Esophagus squamous epithelium (tissue), 5 donors: Measurements from ENCODE around the gene MSI1. TPM values are rescaled to one million over a fixed set of nuclear protein-coding genes. Genes with fewer than 3 reads are reported as not detected.

Experiments
- DNase-seq: peaks from one replicate; lab custom pipeline; 2025; lab: John Stamatoyannopoulos, UW
- H3K27ac ChIP-seq, 4 donors: fragments of 200-600 bp; sonication (generic); one replicate each; pipeline ENCODE4 v1.5.1; 2016 to 2019; ENCODE audit warnings: mild to moderate bottlenecking in 1 of 4
- H3K27me3 ChIP-seq, 4 donors: fragments of 200-600 bp; sonication (generic); 1 replicate in 3 of 4; 2 replicates in 1 of 4; pipeline versions ENCODE4 v1.5.1 to v1.6.0; 2017 to 2021; ENCODE audit warnings: antibody characterized with exemption in 1 of 4
- H3K36me3 ChIP-seq, 3 donors: fragments of 200-600 bp; sonication (generic); one replicate each; pipeline ENCODE4 v1.5.1; 2016 to 2019
- H3K4me1 ChIP-seq, 3 donors: fragments of 200-600 bp; sonication (generic); one replicate each; pipeline ENCODE4 v1.5.1; 2017 to 2019
- H3K4me3 ChIP-seq, 4 donors: fragments of 200-600 bp; sonication (generic); 1 replicate in 3 of 4; 2 replicates in 1 of 4; pipeline ENCODE4 v1.5.1; 2016 to 2019; ENCODE audit warnings: mild to moderate bottlenecking in 2 of 4, moderate library complexity in 1 of 4
- H3K9me3 ChIP-seq, 3 donors: fragments of 200-600 bp; sonication (generic); one replicate each; pipeline ENCODE4 v1.5.1; 2016 to 2019
- CTCF ChIP-seq, 6 experiments: fragments of 450-650 bp in 4 of 6; fragments of 200-600 bp in 2 of 6; sonication (generic) in 2 of 6; IDR thresholded peaks; one replicate each; pipeline ENCODE4 v1.5.1; 2016 to 2019; ENCODE audit warnings: antibody characterized with exemption in 6 of 6, mild to moderate bottlenecking in 4 of 6, moderate library complexity in 4 of 6
- POLR2A ChIP-seq, 4 donors: fragments of 450-650 bp; IDR thresholded peaks; one replicate each; pipeline ENCODE4 v1.6.1; 2017; ENCODE audit warnings: antibody characterized with exemption in 4 of 4, mild to moderate bottlenecking in 4 of 4, moderate library complexity in 3 of 4
- WGBS, 2 donors: methylation state at CpG; one replicate each; pipeline ENCODE4 v1.1.5; 2018; 5-methylcytosine and 5-hydroxymethylcytosine counted together
- intact Hi-C: fragments of 100-400 bp; cut with DNase I; formaldehyde crosslinking; loops from one replicate; pipeline ENCODE4 v1.15.0; 2022
- total RNA-seq, 4 donors: library from RNA; depleted of rRNA; stranded (reverse); fragments of >200 nt; gene quantifications; one replicate each; pipeline ENCODE4 v1.1.0, GENCODE V29; 2016
- donor health status: DM: yes; HTN: yes; CAD: no.

Gene MSI1
- total RNA-seq, 4 donors from 2014 or later: 0.09 to 0.19 TPM; not detected in 2

GRCh38 chr12:120350576-120351350 is 18.2 kb downstream of the MSI1 start:
- 56 to 72% methylated on average over 7 to 10 of the region's 19 CpGs for WGBS, 2 donors
- Histone ChIP-seq H3K4me3 (no peak overlapping the region), H3K9me3 (no peaks in the 10 kb centered on the region), H3K27me3 (no peaks in the 10 kb centered on the region), H3K4me1 (no peaks in the 10 kb centered on the region), H3K27ac (no peak overlapping the region), H3K36me3 (no peaks in the 10 kb centered on the region)
- intact Hi-C loops: no loop called here
- DNase-seq: no peak
- TF ChIP-seq POLR2A (IDR thresholded peaks at IDR 0.05): no peak
- no peak for TF ChIP-seq CTCF (IDR thresholded peaks at IDR 0.05)

GRCh38 chr12:120347766-120348165 is 21.2 kb downstream of the MSI1 start:
- H3K4me3 ChIP-seq: no peak overlapping the region
- intact Hi-C loops: no loop called here
- 94 to 98% methylated on average over 5 to 9 of the region's 11 CpGs for WGBS, 2 donors
- DNase-seq: no peak
- H3K9me3 ChIP-seq: no peaks in the 10 kb centered on the region
- H3K4me1 ChIP-seq: no peaks in the 10 kb centered on the region
- TF ChIP-seq CTCF (IDR thresholded peaks at IDR 0.05): no peak
- TF ChIP-seq POLR2A (IDR thresholded peaks at IDR 0.05): no peak
- no peaks in the 10 kb centered on the region for H3K27me3 ChIP-seq
- no peak overlapping the region for H3K27ac ChIP-seq
- H3K36me3 ChIP-seq: no peaks in the 10 kb centered on the region

- intact Hi-C loops: no loop called here
- Histone ChIP-seq H3K4me3 (no peak overlapping the region), H3K27me3 (no peaks in the 10 kb centered on the region), H3K27ac (no peak overlapping the region), H3K4me1 (no peaks in the 10 kb centered on the region), H3K9me3 (no peaks in the 10 kb centered on the region), H3K36me3 (no peaks in the 10 kb centered on the region)
- 90% methylated on average over 7 of the region's 7 CpGs for WGBS, 2 donors
- DNase-seq: no peak
- TF ChIP-seq POLR2A (IDR thresholded peaks at IDR 0.05) (no peak), CTCF (IDR thresholded peaks at IDR 0.05) (peak in 1 of 6 experiments; percentile 15)
These were observed 22.3 kb downstream of the MSI1 start for GRCh38 chr12:120346681-120347080.

GRCh38 chr12:120346031-120346430 is 22.9 kb downstream of the MSI1 start:
- DNase-seq: no peak
- Histone ChIP-seq H3K27ac (no peak overlapping the region), H3K9me3 (no peaks in the 10 kb centered on the region), H3K27me3 (no peaks in the 10 kb centered on the region), H3K4me3 (no peak overlapping the region), H3K36me3 (no peaks in the 10 kb centered on the region), H3K4me1 (no peaks in the 10 kb centered on the region)
- intact Hi-C loops: no loop called here
- 80 to 100% methylated on average over 1 of the region's 15 CpGs for WGBS, 2 donors
- TF ChIP-seq POLR2A (IDR thresholded peaks at IDR 0.05) (no peak), CTCF (IDR thresholded peaks at IDR 0.05) (no peak)

GRCh38 chr12:120343692-120344091 is 25.3 kb downstream of the MSI1 start:
- Histone ChIP-seq H3K4me3 (no peak overlapping the region), H3K9me3 (no peaks in the 10 kb centered on the region), H3K27ac (no peak overlapping the region), H3K4me1 (no peaks in the 10 kb centered on the region), H3K27me3 (no peaks in the 10 kb centered on the region), H3K36me3 (no peaks in the 10 kb centered on the region)
- intact Hi-C loops: no loop called here
- no peak for DNase-seq
- TF ChIP-seq CTCF (IDR thresholded peaks at IDR 0.05) (no peak), POLR2A (IDR thresholded peaks at IDR 0.05) (no peak)
- 88% methylated on average over 8 of the region's 8 CpGs for WGBS, 2 donors
